Pancreas (tissue), 10 donors: ENCODE results near the gene ERCC5. TPM values are rescaled to one million over a fixed set of nuclear protein-coding genes. Genes with fewer than 3 reads are reported as not detected.

Experiments used
- ATAC-seq, 4 donors: fragments of 200-7000 bp; cut with Tn5 transposase; one replicate each; pipeline versions ENCODE4 v1.8.0 to v1.9.1; 2020; ENCODE audit warnings: mild to moderate bottlenecking in 4 of 4, moderate library complexity in 4 of 4
- DNase-seq, 6 donors: peaks; one replicate each; pipeline ENCODE4 v3.0.0-alpha.2; 2020
- FAIRE-seq: peaks from 2 replicates; lab custom pipeline; 2012; peaks lifted over from hg19 to GRCh38; lab: Jason Lieb, UNC
- H3K27ac ChIP-seq, 4 donors: fragments of 200-600 bp; sonication (generic); 1 replicate in 3 of 4; 2 replicates in 1 of 4; pipeline versions ENCODE4 v1.5.0 to v1.8.0; 2020
- H3K27me3 ChIP-seq, 4 donors: fragments of 200-600 bp; one replicate each; pipeline ENCODE4 v1.8.0; 2021
- H3K36me3 ChIP-seq, 3 donors: fragments of 200-600 bp; sonication (generic) in 1 of 3; one replicate each; pipeline versions ENCODE4 v1.5.0 to v1.8.0; 2020 to 2021
- H3K4me1 ChIP-seq, 3 donors: fragments of 200-600 bp; one replicate each; pipeline ENCODE4 v1.8.0; 2021
- H3K4me3 ChIP-seq, 4 donors: fragments of 200-600 bp; sonication (generic) in 2 of 4; one replicate each; pipeline versions ENCODE4 v1.5.0 to v1.8.0; 2020 to 2021
- H3K9me3 ChIP-seq, 4 donors: fragments of 200-600 bp; one replicate each; pipeline ENCODE4 v1.8.0; 2021
- WGBS, 2 donors: extraction: QIAGEN DNeasy Blood & Tissue Kit; methylation state at CpG; one replicate each; pipeline ENCODE4 v1.1.7; 2013; 5-methylcytosine and 5-hydroxymethylcytosine counted together
- intact Hi-C, 3 donors: fragments of 100-400 bp; cut with DNase I; formaldehyde crosslinking; loops; one replicate each; pipeline versions ENCODE4 v1.11.1 to v1.14.2; 2022
- polyA plus RNA-seq, 2 donors: library from polyadenylated mRNA; stranded (reverse); fragments of 200-250 nt; gene quantifications; one replicate each; pipeline ENCODE4 v1.2.3, GENCODE V29; 2013
- total RNA-seq, 6 donors: library from RNA; stranded (reverse); fragmentation: NEBNext Ultra II Directional in 4 of 6; extraction: Animal tissue kit (Norgen Biotek cat#: 25700) in 4 of 6; gene quantifications; one replicate each; pipeline versions ENCODE4 v1.2.1 to v1.2.4, GENCODE V29; 2021 to 2023
- TF ChIP-seq, protein P1 (sequence below), 4 donors: fragments of 200-600 bp; sonication (generic) in 3 of 4; IDR thresholded peaks; one replicate each; pipeline versions ENCODE4 v1.5.0 to v1.8.0; 2021; ENCODE audit warnings: antibody characterized with exemption in 4 of 4
- donor health status: healthy with polysubstance abuse.
- donor health status: DM: no; HTN: no; CAD: no; lungs with moderate emphysema.
- donor health status: DM: no; HTN: no; CAD: no.
- donor health status: control.
- donor health status: control.
- donor health status: Bipolar disorder and iron deficiency.
- donor health status: DM: yes; HTN: yes; CAD: no.
- donor health status: DM: no; HTN: no; CAD: no.
- donor health status: DM: no; HTN: no; CAD: no.
- donor health status: DM: yes; HTN: yes; CAD: no.

The ERCC5 gene
- total and polyA plus RNA-seq, 8 donors, result 17.5 to 85.4 (median 25.2) TPM

DNA sequence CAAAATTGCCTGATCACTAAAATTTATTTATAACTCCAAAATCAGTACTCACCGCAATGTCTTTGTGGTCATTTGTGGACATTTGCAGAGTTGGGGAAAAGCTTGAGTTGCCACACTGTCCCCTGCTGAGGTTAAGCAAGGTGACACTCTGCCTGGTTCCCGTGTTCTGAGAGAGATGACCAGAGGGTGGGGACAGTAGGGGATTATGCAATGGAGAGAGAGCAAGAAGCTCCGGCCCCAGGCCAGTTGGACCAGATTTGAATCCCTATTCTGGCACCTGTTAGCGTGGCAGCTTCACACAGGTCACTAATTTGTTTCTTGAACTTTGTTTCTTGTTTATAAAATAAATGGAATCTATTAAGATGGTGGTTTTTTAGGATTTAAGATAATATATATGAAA, 17.8 kb downstream of the ERCC5 start:
- ATAC-seq (peak in 1 of 4 donors; percentile 11), FAIRE-seq (no peak), DNase-seq (no peak)
- WGBS, 2 donors, result 62 to 68% methylated on average over 4 of the region's 4 CpGs
- H3K36me3 ChIP-seq, result peaks cover 6 to 90% (median 47%) of the 10 kb centered on the region in 3 donors
- H3K27ac ChIP-seq, result no peak overlapping the region
- no peaks in the 10 kb centered on the region for H3K4me1 ChIP-seq
- H3K9me3 ChIP-seq, result no peaks in the 10 kb centered on the region
- intact Hi-C loops, result no loop called here
- no peaks in the 10 kb centered on the region for H3K27me3 ChIP-seq
- no peak overlapping the region for H3K4me3 ChIP-seq
- TF ChIP-seq, protein P1, sequence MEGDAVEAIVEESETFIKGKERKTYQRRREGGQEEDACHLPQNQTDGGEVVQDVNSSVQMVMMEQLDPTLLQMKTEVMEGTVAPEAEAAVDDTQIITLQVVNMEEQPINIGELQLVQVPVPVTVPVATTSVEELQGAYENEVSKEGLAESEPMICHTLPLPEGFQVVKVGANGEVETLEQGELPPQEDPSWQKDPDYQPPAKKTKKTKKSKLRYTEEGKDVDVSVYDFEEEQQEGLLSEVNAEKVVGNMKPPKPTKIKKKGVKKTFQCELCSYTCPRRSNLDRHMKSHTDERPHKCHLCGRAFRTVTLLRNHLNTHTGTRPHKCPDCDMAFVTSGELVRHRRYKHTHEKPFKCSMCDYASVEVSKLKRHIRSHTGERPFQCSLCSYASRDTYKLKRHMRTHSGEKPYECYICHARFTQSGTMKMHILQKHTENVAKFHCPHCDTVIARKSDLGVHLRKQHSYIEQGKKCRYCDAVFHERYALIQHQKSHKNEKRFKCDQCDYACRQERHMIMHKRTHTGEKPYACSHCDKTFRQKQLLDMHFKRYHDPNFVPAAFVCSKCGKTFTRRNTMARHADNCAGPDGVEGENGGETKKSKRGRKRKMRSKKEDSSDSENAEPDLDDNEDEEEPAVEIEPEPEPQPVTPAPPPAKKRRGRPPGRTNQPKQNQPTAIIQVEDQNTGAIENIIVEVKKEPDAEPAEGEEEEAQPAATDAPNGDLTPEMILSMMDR (IDR thresholded peaks at IDR 0.05), result no peak

DNA sequence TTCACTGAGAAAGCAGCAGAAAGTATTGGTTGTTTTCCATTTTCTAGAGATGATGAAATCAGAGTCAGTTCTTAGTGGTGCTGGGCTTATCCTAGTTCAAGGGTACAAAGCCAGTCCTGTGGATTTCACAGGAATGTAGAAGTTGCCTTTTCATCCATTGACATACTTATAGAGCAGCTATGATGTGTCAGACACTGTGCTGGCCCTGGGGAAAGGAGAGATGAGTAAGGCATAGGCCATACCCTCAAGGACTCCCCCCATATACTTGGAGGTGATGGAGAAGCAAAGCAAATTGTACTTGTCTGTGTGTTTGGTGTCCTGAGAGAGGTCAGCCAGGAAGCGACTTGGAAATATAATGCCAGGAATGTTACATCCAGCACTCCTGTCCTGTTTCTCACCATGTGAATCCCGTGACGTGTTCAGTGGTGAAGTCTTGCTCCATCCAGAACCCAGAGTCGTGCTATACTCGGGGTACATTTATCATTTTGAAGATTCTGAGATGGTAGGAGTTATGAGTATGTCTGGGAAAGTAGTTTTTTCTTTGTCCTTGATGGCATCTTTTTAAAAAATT, 22.6 kb downstream of the ERCC5 start:
- intact Hi-C loops, result no loop called here
- Histone ChIP-seq H3K4me1 (no peaks in the 10 kb centered on the region), H3K9me3 (no peaks in the 10 kb centered on the region), H3K36me3 (peaks cover 2 to 58% (median 21%) of the 10 kb centered on the region in 3 donors), H3K4me3 (no peak overlapping the region), H3K27ac (no peak overlapping the region), H3K27me3 (no peaks in the 10 kb centered on the region)
- ATAC-seq, result no peak
- WGBS, 2 donors, result 83 to 93% methylated on average over 5 of the region's 5 CpGs
- no peak for DNase-seq
- TF ChIP-seq, protein P1 (IDR thresholded peaks at IDR 0.05), result no peak
- no peak for FAIRE-seq

DNA sequence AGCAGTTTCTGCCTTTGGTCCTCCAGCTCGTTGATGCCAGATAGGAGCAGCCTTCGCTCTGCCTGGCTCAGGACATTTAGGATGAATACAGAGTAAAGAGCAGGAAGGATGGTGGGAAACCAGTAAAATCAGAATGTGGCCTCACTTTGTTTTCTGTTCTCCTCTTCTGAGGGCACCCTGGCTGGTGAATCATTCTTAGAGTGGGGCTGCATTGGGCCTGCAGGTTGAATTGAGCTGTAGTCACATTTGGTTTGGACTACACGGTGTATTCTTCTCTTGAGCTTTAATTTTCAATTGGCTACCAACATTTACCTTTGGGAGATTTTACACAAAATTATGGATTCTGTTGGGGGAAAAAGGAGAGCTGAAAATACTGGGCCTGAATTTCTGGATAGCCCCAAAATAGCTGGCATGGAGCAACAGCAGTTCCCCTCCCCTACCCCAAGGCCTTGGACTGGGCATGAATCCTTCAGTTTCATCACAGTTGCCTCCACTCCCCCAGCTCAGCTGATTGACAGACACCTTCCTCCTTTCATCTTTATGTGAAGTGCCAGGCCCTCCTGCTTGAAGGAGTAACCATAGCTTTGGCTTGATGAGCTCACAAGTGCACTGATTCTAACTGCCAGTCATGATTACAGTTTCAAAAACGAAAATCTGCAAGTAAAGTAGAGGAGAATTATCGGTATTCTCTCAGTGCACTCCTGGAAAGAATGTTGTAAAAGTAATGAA, 24.3 kb downstream of the ERCC5 start:
- Histone ChIP-seq H3K27me3 (no peaks in the 10 kb centered on the region), H3K4me1 (no peaks in the 10 kb centered on the region), H3K9me3 (no peaks in the 10 kb centered on the region), H3K27ac (no peak overlapping the region), H3K4me3 (no peak overlapping the region), H3K36me3 (peaks cover 2 to 60% (median 25%) of the 10 kb centered on the region in 3 donors)
- DNase-seq (no peak), ATAC-seq (peak in 3 of 4 donors; percentile 19 to 23 (median 20)), FAIRE-seq (no peak)
- TF ChIP-seq, protein P1 (IDR thresholded peaks at IDR 0.05), result no peak
- intact Hi-C loops, result no loop called here
- 49 to 52% methylated on average over 5 of the region's 5 CpGs for WGBS, 2 donors

DNA sequence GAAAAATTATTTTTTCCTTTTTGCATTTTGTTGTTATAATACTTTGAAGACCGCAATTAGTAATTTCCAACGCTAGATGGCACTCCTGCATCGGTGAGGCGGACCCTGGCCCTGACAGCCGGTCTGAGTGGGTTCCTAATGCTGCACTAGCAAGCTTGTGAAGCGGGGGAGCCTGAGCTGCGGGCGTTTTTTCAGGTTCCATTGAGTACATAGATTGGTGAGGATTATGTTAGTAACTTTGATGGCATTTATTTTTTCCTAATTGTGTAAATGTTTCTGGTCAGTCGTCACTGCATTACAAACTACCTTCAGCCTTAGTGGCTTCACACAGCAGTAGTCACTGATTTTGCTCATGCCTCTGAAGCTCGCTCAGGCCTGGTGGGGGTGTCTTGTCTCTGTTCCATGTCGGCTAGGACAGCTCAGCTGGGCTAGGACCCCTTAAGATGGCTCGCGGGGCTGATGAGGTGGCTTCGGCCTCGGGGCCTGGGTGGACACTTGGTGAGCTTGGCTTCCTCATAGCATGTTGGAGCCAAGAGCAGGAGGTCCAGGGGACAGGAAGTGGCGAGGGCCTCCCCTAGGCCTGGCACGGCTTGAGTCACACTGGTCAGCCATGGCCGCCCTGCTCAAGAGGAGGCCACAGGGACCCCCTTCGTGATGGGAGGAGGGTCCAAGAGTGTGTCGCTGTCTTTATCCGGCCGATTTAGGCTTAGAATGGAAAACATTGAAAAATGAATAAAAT, 25.0 kb downstream of the ERCC5 start:
- WGBS, 2 donors, result 52 to 54% methylated on average over 22 of the region's 22 CpGs
- H3K4me1 ChIP-seq, result no peaks in the 10 kb centered on the region
- no peak overlapping the region for H3K4me3 ChIP-seq
- TF ChIP-seq, protein P1 (IDR thresholded peaks at IDR 0.05), result peak; percentile 38 to 60 (median 50)
- no peaks in the 10 kb centered on the region for H3K27me3 ChIP-seq
- intact Hi-C loops, result no loop called here
- ATAC-seq, result peak; percentile 63 to 93 (median 88)
- no peak for FAIRE-seq
- no peak overlapping the region for H3K27ac ChIP-seq
- no peaks in the 10 kb centered on the region for H3K9me3 ChIP-seq
- H3K36me3 ChIP-seq, result peaks cover 2 to 62% (median 28%) of the 10 kb centered on the region in 3 donors
- peak in 4 of 6 donors; percentile 26 to 70 (median 39) for DNase-seq
